Right cardiac atrium (tissue), 5 donors: ENCODE data around the gene UXS1. TPM values are rescaled to one million over a fixed set of nuclear protein-coding genes. Genes with fewer than 3 reads are reported as not detected.
A peak's percentile ranks its signal among the peaks of the same experiment; 100 is the strongest.

Experiments
- ATAC-seq, 2 donors: fragments of 200-7000 bp; cut with Tn5 transposase; one replicate each; pipeline versions ENCODE4 v1.8.0 to v1.9.1; 2020; ENCODE audit warnings: moderate library complexity in 2 of 2, mild to moderate bottlenecking in 1 of 2
- DNase-seq, 3 donors: peaks; one replicate each; pipeline ENCODE4 v3.0.0-alpha.2; 2020
- H3K27ac ChIP-seq: one replicate; pipeline ENCODE4 v1.5.1; 2013; ENCODE audit warnings: mild to moderate bottlenecking, low read length, control low read depth, moderate library complexity
- H3K27me3 ChIP-seq: one replicate; pipeline ENCODE4 v1.6.1; 2013; ENCODE audit not compliant: control insufficient read depth, insufficient read depth
- H3K4me1 ChIP-seq: one replicate; pipeline ENCODE4 v1.6.1; 2013; ENCODE audit warnings: low read length; ENCODE audit not compliant: control insufficient read depth, insufficient read depth
- H3K4me3 ChIP-seq: one replicate; pipeline ENCODE4 v1.5.1; 2013; ENCODE audit warnings: low read length, control low read depth
- H3K9me3 ChIP-seq: one replicate; pipeline ENCODE4 v1.6.1; 2013; ENCODE audit warnings: low read length; ENCODE audit not compliant: control insufficient read depth
- WGBS: extraction: QIAGEN DNeasy Blood & Tissue Kit; methylation state at CpG from one replicate; pipeline ENCODE4 v1.1.7; 2013; 5-methylcytosine and 5-hydroxymethylcytosine counted together
- intact Hi-C, 4 donors: fragments of 100-400 bp; cut with DNase I; formaldehyde crosslinking; loops; one replicate each; pipeline versions ENCODE4 v1.11.0 to v1.14.0; 2022 to 2023
- polyA plus RNA-seq: library from polyadenylated mRNA; stranded (reverse); fragments of 200-250 nt; gene quantifications from one replicate; pipeline ENCODE4 v1.2.3, GENCODE V29; 2013
- total RNA-seq, 4 donors: library from RNA; stranded (reverse); fragmentation: NEBNext Ultra II Directional; extraction: Animal tissue kit (Norgen Biotek cat#: 25700); gene quantifications; one replicate each; pipeline ENCODE4 v1.2.1, GENCODE V29; 2021
- donor health status: healthy with polysubstance abuse.
- donor health status: DM: no; HTN: yes; CAD: no.
- donor health status: DM: no; HTN: no; CAD: no.
- donor health status: DM: no; HTN: yes; CAD: no; lungs with severe emphysema.
- donor health status: DM: yes; HTN: yes; CAD: no.

Gene UXS1
- total and polyA plus RNA-seq, 5 donors, result 25.7 to 35.4 (median 27.3) TPM

GRCh38 chr2:106058469-106059137 lies 135.5 kb downstream of the UXS1 start:
- Histone ChIP-seq H3K27me3 (no peaks in the 10 kb centered on the region), H3K9me3 (no peaks in the 10 kb centered on the region), H3K27ac (no peak overlapping the region), H3K4me3 (no peak overlapping the region), H3K4me1 (no peaks in the 10 kb centered on the region)
- ATAC-seq (no peak), DNase-seq (no peak)
- 79% methylated on average over 4 of the region's 4 CpGs for WGBS
- intact Hi-C loops, result no loop called here

GRCh38 chr2:106057206-106057605 lies 136.9 kb downstream of the UXS1 start:
- Histone ChIP-seq H3K4me3 (no peak overlapping the region), H3K27ac (no peak overlapping the region), H3K4me1 (no peaks in the 10 kb centered on the region), H3K9me3 (no peaks in the 10 kb centered on the region), H3K27me3 (no peaks in the 10 kb centered on the region)
- intact Hi-C loops, result no loop called here
- no peak for ATAC-seq
- DNase-seq, result no peak
- WGBS, result 84% methylated on average over 4 of the region's 4 CpGs

- no peaks in the 10 kb centered on the region for H3K27me3 ChIP-seq
- no peak overlapping the region for H3K27ac ChIP-seq
- intact Hi-C loops, result no loop called here
- WGBS, result 89% methylated on average over 12 of the region's 12 CpGs
- DNase-seq, result no peak
- no peak for ATAC-seq
- H3K4me3 ChIP-seq, result no peak overlapping the region
- no peaks in the 10 kb centered on the region for H3K4me1 ChIP-seq
- H3K9me3 ChIP-seq, result no peaks in the 10 kb centered on the region
These were observed 139.0 kb downstream of the UXS1 start for GRCh38 chr2:106054880-106055655.

GRCh38 chr2:106054321-106054720 lies 139.8 kb downstream of the UXS1 start:
- ATAC-seq (no peak), DNase-seq (no peak)
- Histone ChIP-seq H3K9me3 (no peaks in the 10 kb centered on the region), H3K4me3 (no peak overlapping the region), H3K4me1 (no peaks in the 10 kb centered on the region), H3K27me3 (no peaks in the 10 kb centered on the region), H3K27ac (no peak overlapping the region)
- intact Hi-C loops, result no loop called here
- WGBS, result 92% methylated on average over 9 of the region's 9 CpGs

- peak in 1 of 2 donors; percentile 29 for ATAC-seq
- no peaks in the 10 kb centered on the region for H3K27me3 ChIP-seq
These were observed 140.5 kb downstream of the UXS1 start for GRCh38 chr2:106053581-106053980.

GRCh38 chr2:106053116-106053515 lies 141.0 kb downstream of the UXS1 start:
- H3K27ac ChIP-seq, result no peak overlapping the region
- no peaks in the 10 kb centered on the region for H3K27me3 ChIP-seq
- no peak overlapping the region for H3K4me3 ChIP-seq
- 54% methylated on average over 2 of the region's 2 CpGs for WGBS
- no peaks in the 10 kb centered on the region for H3K4me1 ChIP-seq
- DNase-seq (no peak), ATAC-seq (no peak)
- intact Hi-C loops, result no loop called here
- no peaks in the 10 kb centered on the region for H3K9me3 ChIP-seq

More at GRCh38 chr2:106053581-106053980, 140.5 kb downstream of the UXS1 start:
- intact Hi-C loops, result no loop called here
- Histone ChIP-seq H3K27ac (no peak overlapping the region), H3K9me3 (no peaks in the 10 kb centered on the region), H3K4me3 (no peak overlapping the region), H3K4me1 (no peaks in the 10 kb centered on the region)
- 80% methylated on average over 6 of the region's 6 CpGs for WGBS
- no peak for DNase-seq

- 77% methylated on average over 6 of the region's 6 CpGs for WGBS
- Histone ChIP-seq H3K4me1 (no peaks in the 10 kb centered on the region), H3K4me3 (no peak overlapping the region), H3K27ac (no peak overlapping the region), H3K27me3 (no peaks in the 10 kb centered on the region), H3K9me3 (no peaks in the 10 kb centered on the region)
- DNase-seq (no peak), ATAC-seq (no peak)
- intact Hi-C loops, result no loop called here
These were observed 149.2 kb downstream of the UXS1 start for GRCh38 chr2:106044859-106045258.

- no peaks in the 10 kb centered on the region for H3K4me1 ChIP-seq
- WGBS, result 73% methylated on average over 4 of the region's 4 CpGs
- H3K9me3 ChIP-seq, result no peaks in the 10 kb centered on the region
- ATAC-seq, result no peak
- intact Hi-C loops, result no loop called here
- no peaks in the 10 kb centered on the region for H3K27me3 ChIP-seq
- H3K27ac ChIP-seq, result no peak overlapping the region
- no peak overlapping the region for H3K4me3 ChIP-seq
- no peak for DNase-seq
These were observed 150.1 kb downstream of the UXS1 start for GRCh38 chr2:106044021-106044420.
